SK-N-MC (cell line): ENCODE data around the gene ERP27.

Source experiments
- EZH2 ChIP-seq: fragments of 200-600 bp; sonication (generic); IDR thresholded peaks from one replicate; pipeline ENCODE4 v1.6.1; 2017; ENCODE audit warnings: antibody characterized with exemption
- POLR2AphosphoS5 ChIP-seq: IDR thresholded peaks from 2 replicates; pipeline ENCODE4 v1.6.1; 2012; ENCODE audit warnings: mild to moderate bottlenecking, low read depth, low read length, borderline replicate concordance

GRCh38 chr12:14871247-14871646, 67.1 kb downstream of the ERP27 start:
- TF ChIP-seq POLR2AphosphoS5: no peak
- TF ChIP-seq EZH2: no peak
